ENCODE results near the gene PSTPIP2.
A peak's percentile ranks its signal among the peaks of the same experiment; 100 is the strongest.
"Not testable (repeated sequence)": the region's sequence is repeated elsewhere in the genome, so short reads cannot be mapped to it uniquely, and the experiment has no call there.

PSTPIP2 gene

GRCh38 chr18:46095532-46095931 is 23.5 kb upstream of the PSTPIP2 start:
- Histone ChIP-seq H3K27me3 (replicated peaks; ENCODE audit: control insufficient read depth, insufficient read depth, low read length) (no peaks in the 10 kb centered on the region), H3K4me3 (replicated peaks; ENCODE audit: low read depth, low read length) (no peak overlapping the region), H3K36me3 (ENCODE audit: control insufficient read depth, insufficient read depth, low read length) (peaks cover 8% of the 10 kb centered on the region)
- no peak for TF ChIP-seq CTCF (IDR thresholded peaks at IDR 0.05; ENCODE audit: insufficient read depth, low read length, poor library complexity, severe bottlenecking)
- DNase-seq (ENCODE audit: extremely low read depth, insufficient read length), result no peak

DNA sequence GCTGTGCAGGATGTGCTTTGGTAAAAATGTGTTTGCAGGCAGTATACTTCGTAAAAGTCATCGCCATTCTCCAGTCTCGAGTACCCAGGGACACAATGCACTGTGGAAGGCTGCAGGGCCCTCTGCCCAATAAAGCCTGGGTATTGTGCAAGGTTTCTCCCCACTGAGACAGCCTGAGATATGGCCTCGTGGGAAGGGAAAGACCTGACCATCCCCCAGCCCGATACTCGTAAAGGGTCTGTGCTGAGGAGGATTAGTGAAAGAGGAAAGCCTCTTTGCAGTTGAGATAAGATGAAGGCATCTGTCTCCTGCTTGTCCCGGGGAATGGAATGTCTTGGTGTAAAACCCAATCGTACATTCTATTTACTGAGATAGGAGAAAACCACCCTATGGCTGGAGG is 16.4 kb upstream of the PSTPIP2 start:
- DNase-seq (ENCODE audit: extremely low read depth, insufficient read length); H3K4me3 ChIP-seq (replicated peaks; ENCODE audit: low read depth, low read length); H3K27me3 ChIP-seq (replicated peaks; ENCODE audit: control insufficient read depth, insufficient read depth, low read length): not testable (repeated sequence)
- peaks cover 30% of the 10 kb centered on the region for H3K36me3 ChIP-seq (ENCODE audit: control insufficient read depth, insufficient read depth, low read length)

- TF ChIP-seq CTCF (IDR thresholded peaks at IDR 0.05; ENCODE audit: insufficient read depth, low read length, poor library complexity, severe bottlenecking), result no peak
- Histone ChIP-seq H3K36me3 (ENCODE audit: control insufficient read depth, insufficient read depth, low read length) (peaks cover 23% of the 10 kb centered on the region), H3K4me3 (replicated peaks; ENCODE audit: low read depth, low read length) (no peak overlapping the region), H3K27me3 (replicated peaks; ENCODE audit: control insufficient read depth, insufficient read depth, low read length) (no peaks in the 10 kb centered on the region)
- no peak for DNase-seq (ENCODE audit: extremely low read depth, insufficient read length)
Measured at GRCh38 chr18:46084431-46084830, 12.4 kb upstream of the PSTPIP2 start.

DNA sequence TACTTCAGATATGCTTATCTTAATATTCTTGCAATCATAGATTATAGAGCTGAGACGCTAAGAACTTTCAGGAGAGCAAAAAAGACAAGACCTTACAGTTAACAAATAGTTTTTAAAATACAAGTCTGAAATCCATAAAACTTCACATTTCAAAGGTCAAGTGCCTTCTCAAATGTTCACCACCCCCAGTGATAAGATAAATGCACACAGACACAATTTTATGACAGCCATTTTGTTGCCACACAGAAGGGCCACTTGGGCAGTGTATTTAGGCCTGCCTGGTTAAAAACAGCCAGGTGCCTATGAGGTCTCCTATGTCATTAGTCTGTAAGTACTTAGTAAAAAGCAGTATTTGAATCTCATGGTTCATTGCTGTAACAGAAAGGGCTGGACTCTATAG is 8.1 kb upstream of the PSTPIP2 start:
- DNase-seq (ENCODE audit: extremely low read depth, insufficient read length), result no peak
- H3K4me3 ChIP-seq (replicated peaks; ENCODE audit: low read depth, low read length), result no peak overlapping the region
- H3K36me3 ChIP-seq (ENCODE audit: control insufficient read depth, insufficient read depth, low read length), result peaks cover 9% of the 10 kb centered on the region
- H3K27me3 ChIP-seq (replicated peaks; ENCODE audit: control insufficient read depth, insufficient read depth, low read length), result no peaks in the 10 kb centered on the region
- no peak for TF ChIP-seq CTCF (IDR thresholded peaks at IDR 0.05; ENCODE audit: insufficient read depth, low read length, poor library complexity, severe bottlenecking)

- H3K36me3 ChIP-seq (ENCODE audit: control insufficient read depth, insufficient read depth, low read length), result peaks cover 7% of the 10 kb centered on the region
- no peak for TF ChIP-seq CTCF (IDR thresholded peaks at IDR 0.05; ENCODE audit: insufficient read depth, low read length, poor library complexity, severe bottlenecking)
- H3K4me3 ChIP-seq (replicated peaks; ENCODE audit: low read depth, low read length), result no peak overlapping the region
- DNase-seq (ENCODE audit: extremely low read depth, insufficient read length), result no peak
- H3K27me3 ChIP-seq (replicated peaks; ENCODE audit: control insufficient read depth, insufficient read depth, low read length), result no peaks in the 10 kb centered on the region
Measured at GRCh38 chr18:46079336-46079735, 7.3 kb upstream of the PSTPIP2 start.

GRCh38 chr18:46073474-46074331 is 1.6 kb upstream of the PSTPIP2 start:
- peak; percentile 50 for TF ChIP-seq CTCF (IDR thresholded peaks at IDR 0.05; ENCODE audit: insufficient read depth, low read length, poor library complexity, severe bottlenecking)
- no peaks in the 10 kb centered on the region for H3K27me3 ChIP-seq (replicated peaks; ENCODE audit: control insufficient read depth, insufficient read depth, low read length)
- no peak overlapping the region for H3K4me3 ChIP-seq (replicated peaks; ENCODE audit: low read depth, low read length)
- no peaks in the 10 kb centered on the region; the same call in 1 of the 2 replicates for H3K36me3 ChIP-seq (ENCODE audit: control insufficient read depth, insufficient read depth, low read length)
- DNase-seq (ENCODE audit: extremely low read depth, insufficient read length), result no peak

Measured in GM06990 (cell line).